IPS-15b (cell line): ENCODE measurements around the gene PRAMEF4.
"Not testable (repeated sequence)": the region's sequence is repeated elsewhere in the genome, so short reads cannot be mapped to it uniquely, and the experiment has no call there.

Experiments used
- H3K27me3 ChIP-seq: one replicate; pipeline ENCODE4 v1.6.1; 2013; ENCODE audit warnings: low read length; ENCODE audit not compliant: control insufficient read depth, insufficient read depth
- H3K36me3 ChIP-seq: one replicate; pipeline ENCODE4 v1.6.1; 2013; ENCODE audit warnings: low read length; ENCODE audit not compliant: control insufficient read depth, insufficient read depth
- H3K4me1 ChIP-seq: one replicate; pipeline ENCODE4 v1.6.1; 2013; ENCODE audit warnings: mild to moderate bottlenecking, low read length; ENCODE audit not compliant: control insufficient read depth, insufficient read depth
- H3K4me3 ChIP-seq: one replicate; pipeline ENCODE4 v1.5.1; 2013; ENCODE audit warnings: low read depth, low read length
- H3K9ac ChIP-seq: one replicate; pipeline ENCODE4 v1.6.1; 2013; ENCODE audit warnings: low read depth, mild to moderate bottlenecking, low read length
- H3K9me3 ChIP-seq: one replicate; pipeline ENCODE4 v1.6.1; 2013; ENCODE audit warnings: mild to moderate bottlenecking, low read length; ENCODE audit not compliant: control insufficient read depth, insufficient read depth

PRAMEF4 gene

DNA sequence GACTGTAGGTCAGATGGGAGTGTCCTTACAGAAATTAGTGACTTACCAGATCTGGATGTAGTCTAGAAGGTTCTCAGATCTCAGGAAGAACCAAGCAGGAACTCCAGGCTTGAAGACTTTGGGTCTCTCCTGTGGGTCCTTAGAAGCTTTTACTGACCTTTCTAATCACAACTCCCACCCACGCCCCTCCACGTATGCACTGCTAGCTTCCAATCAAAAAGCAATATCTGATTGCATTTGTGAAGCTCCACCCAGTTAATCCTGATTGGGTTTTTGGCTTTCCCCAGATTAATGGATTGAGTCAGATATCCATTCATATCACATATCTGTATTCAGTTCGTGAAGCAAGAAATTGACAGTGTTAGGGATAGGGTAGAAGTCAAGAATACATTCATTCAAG is at the start of gene PRAMEF4:
Gene PRAMEF4 (minus strand): TSS at position 101 of the 400 bp plus-strand sequence. CDS start 2,807 bp downstream, outside the sequence.
- H3K27me3 ChIP-seq, H3K36me3 ChIP-seq, H3K4me1 ChIP-seq: not testable (repeated sequence)

DNA sequence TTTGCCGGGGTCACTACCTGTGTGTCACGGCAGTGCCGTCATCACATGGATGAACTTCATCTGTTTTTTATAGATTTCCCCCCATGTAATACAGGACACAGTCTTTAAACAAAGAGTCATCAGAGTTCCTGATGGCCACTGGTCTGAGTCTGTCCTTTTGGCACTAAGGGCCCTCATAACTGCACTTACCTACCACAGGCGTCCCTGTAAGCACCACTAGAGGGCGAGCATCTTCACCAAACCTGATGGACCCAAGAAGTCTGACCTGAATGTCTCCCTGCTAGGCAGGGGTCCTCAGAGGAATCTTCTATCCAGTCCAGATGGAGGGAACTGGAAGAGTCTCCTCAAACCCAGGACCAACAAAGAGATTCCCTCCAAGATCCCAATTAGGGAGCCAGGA is 38.4 kb upstream of the PRAMEF4 start:
- not testable (repeated sequence) for H3K9ac ChIP-seq, H3K4me1 ChIP-seq, H3K36me3 ChIP-seq, H3K27me3 ChIP-seq, H3K9me3 ChIP-seq, H3K4me3 ChIP-seq

More for the DNA sequence above, at the start of gene PRAMEF4:
- not testable (repeated sequence) for H3K9ac ChIP-seq, H3K9me3 ChIP-seq, H3K4me3 ChIP-seq

DNA sequence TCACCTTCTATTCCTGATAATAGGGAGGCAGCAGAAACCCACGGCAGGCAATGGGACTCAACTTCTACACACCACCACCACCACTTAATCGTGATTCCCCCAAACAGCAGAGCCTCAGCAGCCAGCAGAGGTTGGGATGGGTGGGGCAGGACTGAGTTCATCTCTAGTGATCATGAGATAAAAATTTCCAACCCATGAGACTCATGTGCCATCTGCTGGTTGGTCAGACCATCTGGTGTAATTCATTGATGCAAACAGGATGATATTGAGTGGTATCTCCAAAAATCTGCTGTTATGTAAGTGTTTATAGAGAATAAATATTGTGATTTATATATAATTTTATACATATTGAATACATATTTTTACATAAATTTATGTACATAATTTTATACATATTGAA is 35.7 kb upstream of the PRAMEF4 start:
- H3K9ac ChIP-seq, H3K4me1 ChIP-seq, H3K9me3 ChIP-seq, H3K36me3 ChIP-seq, H3K4me3 ChIP-seq, H3K27me3 ChIP-seq: not testable (repeated sequence)

DNA sequence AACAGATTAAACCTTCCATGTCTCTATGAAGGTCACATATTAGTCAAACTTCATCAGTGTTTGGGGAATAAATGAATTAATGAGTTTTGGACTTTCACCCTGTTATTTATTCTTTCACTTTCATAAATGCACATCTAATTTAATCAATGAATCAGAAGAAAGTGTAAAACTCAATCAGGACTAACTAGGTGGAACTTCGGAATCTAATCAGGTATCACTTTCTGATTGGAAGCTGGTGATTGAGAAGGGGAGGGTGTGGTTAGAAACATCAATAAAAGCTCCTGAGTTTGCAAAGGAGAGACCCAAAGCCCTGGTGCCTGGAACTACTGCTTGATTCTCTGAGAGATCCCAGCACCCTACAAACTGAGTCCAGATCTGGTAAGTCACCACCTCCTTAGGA is 30.3 kb upstream of the PRAMEF4 start, which contains the start of gene PRAMEF7:
Gene PRAMEF7 (plus strand): TSS at position 301 of the 400 bp plus-strand sequence. CDS start 1,083 bp downstream, outside the sequence.
- not testable (repeated sequence) for H3K9ac ChIP-seq, H3K4me3 ChIP-seq, H3K4me1 ChIP-seq, H3K36me3 ChIP-seq, H3K27me3 ChIP-seq, H3K9me3 ChIP-seq

DNA sequence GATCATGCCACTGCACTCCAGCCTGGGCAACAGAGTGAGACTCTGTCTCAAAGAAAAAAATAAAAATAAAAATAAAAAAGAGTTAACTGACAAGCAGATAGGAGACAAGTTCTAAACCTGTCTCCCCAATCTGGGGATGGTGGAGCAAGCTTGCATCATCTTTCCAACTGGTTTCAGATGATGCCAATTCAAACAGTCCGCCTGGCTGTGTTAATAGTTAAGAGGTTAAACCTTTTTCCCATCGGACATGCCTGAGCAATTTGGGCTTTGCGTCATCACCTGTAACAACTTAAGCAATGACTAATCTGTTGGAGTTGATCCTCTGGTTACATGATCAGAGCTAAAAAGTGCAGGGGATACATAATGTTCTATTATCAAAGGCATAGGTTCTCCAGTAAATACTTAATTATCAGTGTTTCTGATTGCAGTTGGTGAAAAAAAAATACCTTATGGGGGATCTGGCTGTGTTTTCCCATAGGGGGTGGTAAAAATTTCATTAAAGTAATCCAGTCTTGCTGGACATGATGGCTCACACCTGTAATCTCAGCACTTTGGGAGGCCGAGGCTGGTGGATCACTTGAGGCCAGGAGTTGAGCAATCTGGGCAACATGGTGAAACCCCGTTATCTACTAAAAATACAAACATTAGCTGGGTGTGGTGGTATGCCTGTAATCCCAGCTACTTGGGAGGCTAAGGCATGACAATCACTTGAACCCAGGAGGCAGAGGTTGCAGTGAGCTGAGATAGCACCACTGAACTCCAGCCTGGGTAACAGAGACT is 18.0 kb upstream of the PRAMEF4 start:
- not testable (repeated sequence) for H3K36me3 ChIP-seq, H3K9ac ChIP-seq, H3K4me1 ChIP-seq

DNA sequence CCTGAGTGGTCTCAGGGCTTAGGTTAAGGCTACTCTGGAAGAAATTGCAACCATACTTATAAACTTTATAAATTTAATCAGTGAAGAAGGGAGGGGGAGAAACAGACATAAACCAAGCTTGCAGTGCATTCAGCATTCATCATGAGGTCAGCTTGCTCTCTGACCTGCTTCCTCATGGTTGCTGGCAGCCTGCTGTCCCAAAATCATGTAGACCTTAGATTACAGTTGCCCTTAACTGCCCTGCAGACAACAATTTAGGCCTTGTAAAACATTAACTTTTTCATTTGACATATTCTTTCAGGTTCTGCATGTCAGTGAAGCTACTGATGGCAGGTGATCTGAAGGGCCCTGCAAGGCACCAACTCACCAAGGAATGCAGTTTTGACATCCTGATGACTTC is 13.2 kb upstream of the PRAMEF4 start:
- H3K9me3 ChIP-seq, H3K36me3 ChIP-seq, H3K9ac ChIP-seq, H3K27me3 ChIP-seq, H3K4me3 ChIP-seq, H3K4me1 ChIP-seq: not testable (repeated sequence)

More for the DNA sequence above, 18.0 kb upstream of the PRAMEF4 start:
- H3K9me3 ChIP-seq, H3K27me3 ChIP-seq, H3K4me3 ChIP-seq: not testable (repeated sequence)

DNA sequence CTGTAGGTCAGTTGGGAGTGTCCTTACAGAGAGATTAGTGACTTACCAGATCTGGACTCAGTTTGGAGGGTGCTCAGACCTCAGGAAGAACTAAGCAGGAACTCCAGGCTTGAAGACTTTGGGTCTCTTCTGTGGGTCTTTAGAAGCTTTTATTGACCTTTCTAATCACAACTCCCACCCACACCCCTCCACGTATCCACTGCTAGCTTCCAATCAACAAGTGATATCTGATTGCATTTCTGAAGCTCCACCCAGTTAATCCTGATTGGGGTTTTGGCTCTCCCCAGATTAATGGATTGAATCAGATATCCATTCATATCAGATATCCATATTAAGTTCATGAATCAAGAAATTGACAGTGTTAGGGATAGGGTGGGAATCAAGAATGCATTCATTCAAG is 12.2 kb upstream of the PRAMEF4 start, which contains the start of gene PRAMEF10:
Gene PRAMEF10 (minus strand): TSS at position 101 of the 400 bp plus-strand sequence. CDS start 2,423 bp downstream, outside the sequence.
- not testable (repeated sequence) for H3K9me3 ChIP-seq, H3K9ac ChIP-seq, H3K36me3 ChIP-seq, H3K4me3 ChIP-seq, H3K27me3 ChIP-seq, H3K4me1 ChIP-seq

DNA sequence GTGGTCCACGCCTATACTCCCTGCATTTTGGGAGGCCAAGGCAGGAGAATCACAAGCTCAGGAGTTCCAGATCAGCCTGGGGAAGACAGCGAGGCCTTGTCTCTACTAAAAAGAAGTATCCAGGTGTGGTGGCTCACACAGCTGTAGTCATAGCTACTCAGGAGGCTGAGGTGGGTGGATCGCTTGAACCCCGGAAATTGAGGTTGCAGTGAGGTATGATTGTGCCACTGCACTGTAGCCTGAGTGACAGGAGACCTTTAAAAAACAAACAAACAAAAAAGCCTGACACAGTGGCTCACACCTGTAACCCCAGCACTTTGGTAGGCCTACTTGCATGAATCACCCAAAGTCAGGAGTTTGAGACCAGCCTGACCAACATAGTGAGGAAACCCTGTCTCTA is 7.5 kb downstream of the PRAMEF4 start:
- not testable (repeated sequence) for H3K9me3 ChIP-seq, H3K27me3 ChIP-seq, H3K9ac ChIP-seq, H3K4me1 ChIP-seq, H3K36me3 ChIP-seq, H3K4me3 ChIP-seq

DNA sequence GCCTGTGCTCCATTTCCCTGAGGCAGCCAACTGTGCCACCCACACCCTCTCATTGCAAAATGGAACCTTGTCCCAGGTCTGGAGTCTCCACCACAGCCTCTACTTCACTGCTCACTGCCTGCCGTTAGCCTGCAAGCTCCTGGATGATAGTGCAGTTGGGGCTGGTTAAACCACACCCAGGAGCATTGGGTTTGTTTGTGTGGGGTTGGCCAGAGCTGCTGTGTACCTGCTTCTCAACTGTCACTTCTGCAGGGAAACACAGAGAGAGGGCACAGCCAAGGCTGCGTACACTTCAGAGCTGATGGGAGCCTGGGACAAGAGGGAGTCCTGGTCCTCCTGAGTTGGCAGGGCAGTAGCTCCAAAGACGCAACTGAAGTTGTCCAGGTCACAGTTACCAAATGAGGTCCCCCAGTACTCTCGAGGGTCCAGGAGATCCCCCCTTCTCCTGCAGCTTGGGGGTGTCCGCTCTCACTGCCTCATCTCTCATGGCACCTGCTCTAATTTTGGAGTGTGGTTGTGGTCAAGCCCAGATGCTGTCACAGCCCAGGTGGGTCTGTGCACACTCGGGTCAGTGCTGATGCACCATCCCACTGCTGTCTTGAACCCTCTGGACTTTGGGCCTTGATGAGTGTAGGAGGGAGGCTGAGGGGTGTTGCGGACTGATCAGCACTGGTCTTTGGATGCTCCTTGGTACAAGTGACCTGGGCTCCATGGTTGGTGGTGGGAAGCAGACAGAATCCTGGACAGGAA is 22.7 kb downstream of the PRAMEF4 start:
- not testable (repeated sequence) for H3K9me3 ChIP-seq, H3K9ac ChIP-seq, H3K4me1 ChIP-seq, H3K36me3 ChIP-seq, H3K4me3 ChIP-seq, H3K27me3 ChIP-seq

DNA sequence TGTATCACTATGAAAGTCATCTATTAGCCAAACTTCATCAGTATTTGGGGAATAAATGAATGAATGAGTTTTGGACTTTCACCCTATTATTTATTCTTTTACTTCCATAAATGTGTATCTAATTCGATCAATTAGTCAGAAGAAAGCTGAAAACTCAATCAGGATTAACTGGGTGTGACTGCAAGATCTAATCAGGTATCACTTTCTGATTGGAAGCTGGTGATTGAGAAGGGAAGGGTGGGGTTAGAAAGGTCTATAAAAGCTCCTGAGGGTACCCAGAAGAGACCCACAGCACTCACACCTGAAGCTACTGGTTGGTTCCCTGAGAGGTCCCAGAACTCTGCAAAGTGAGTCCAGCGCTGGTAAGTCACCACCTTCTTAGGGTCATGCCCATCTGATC is 29.2 kb downstream of the PRAMEF4 start, which contains the start of gene PRAMEF2:
Gene PRAMEF2 (plus strand): TSS at position 301 of the 400 bp plus-strand sequence. CDS start 1,924 bp downstream, outside the sequence.
- H3K4me1 ChIP-seq, H3K9me3 ChIP-seq, H3K27me3 ChIP-seq, H3K9ac ChIP-seq, H3K4me3 ChIP-seq, H3K36me3 ChIP-seq: not testable (repeated sequence)

DNA sequence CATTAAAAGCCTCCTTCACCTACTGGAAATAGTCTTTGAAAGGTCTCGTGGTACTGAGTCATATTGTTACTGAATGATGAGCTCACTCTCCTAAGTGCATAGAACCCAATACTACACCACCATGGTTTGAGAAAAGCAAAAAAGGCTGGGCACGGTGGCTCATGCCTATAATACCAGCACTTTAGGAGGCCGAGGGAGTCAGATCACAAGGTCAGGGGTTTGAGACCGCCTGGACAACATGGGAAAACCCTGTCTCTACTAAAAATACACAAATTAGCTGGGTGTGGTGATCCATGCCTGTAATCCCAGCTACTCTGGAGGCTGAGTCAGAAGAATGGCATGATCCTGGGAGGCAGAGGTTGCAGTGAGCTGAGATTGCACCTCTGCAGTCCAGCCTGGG is 34.2 kb downstream of the PRAMEF4 start:
- Histone ChIP-seq H3K4me3 (no peak overlapping the region), H3K9ac (no peak overlapping the region), H3K9me3 (peaks cover 9% of the 10 kb centered on the region), H3K27me3 (no peaks in the 10 kb centered on the region), H3K4me1 (no peaks in the 10 kb centered on the region), H3K36me3 (no peaks in the 10 kb centered on the region)

DNA sequence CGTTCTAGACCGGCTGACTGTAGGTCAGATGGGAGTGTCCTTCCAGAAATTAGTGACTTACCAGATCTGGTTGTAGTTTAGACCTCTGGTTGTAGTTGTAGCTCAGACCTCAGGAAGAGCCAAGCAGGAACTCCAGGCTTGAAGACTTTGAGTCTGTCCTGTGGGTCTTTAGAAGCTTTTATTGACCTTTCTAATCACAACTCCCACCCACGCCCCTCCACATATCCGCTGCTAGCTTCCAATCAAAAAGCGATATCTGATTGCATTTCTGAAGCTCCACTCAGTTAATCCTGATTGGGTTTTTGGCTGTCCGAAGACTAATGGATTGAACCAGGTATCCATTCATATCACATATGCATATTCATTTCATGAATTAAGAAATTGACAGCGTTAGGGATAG is 37.4 kb downstream of the PRAMEF4 start, which contains the start of gene HNRNPCL1:
Gene HNRNPCL1 (minus strand): TSS at position 101 of the 400 bp plus-strand sequence. CDS start 431 bp downstream, outside the sequence.
- not testable (repeated sequence) for H3K9me3 ChIP-seq, H3K9ac ChIP-seq, H3K36me3 ChIP-seq, H3K4me3 ChIP-seq, H3K4me1 ChIP-seq, H3K27me3 ChIP-seq
